ENCODE data around the gene SEMA6A. TPM values are rescaled to one million over a fixed set of nuclear protein-coding genes. Genes with fewer than 3 reads are reported as not detected.

Gene SEMA6A
- total RNA-seq, 1 experiment from 2014 or later: 0.34 TPM

DNA sequence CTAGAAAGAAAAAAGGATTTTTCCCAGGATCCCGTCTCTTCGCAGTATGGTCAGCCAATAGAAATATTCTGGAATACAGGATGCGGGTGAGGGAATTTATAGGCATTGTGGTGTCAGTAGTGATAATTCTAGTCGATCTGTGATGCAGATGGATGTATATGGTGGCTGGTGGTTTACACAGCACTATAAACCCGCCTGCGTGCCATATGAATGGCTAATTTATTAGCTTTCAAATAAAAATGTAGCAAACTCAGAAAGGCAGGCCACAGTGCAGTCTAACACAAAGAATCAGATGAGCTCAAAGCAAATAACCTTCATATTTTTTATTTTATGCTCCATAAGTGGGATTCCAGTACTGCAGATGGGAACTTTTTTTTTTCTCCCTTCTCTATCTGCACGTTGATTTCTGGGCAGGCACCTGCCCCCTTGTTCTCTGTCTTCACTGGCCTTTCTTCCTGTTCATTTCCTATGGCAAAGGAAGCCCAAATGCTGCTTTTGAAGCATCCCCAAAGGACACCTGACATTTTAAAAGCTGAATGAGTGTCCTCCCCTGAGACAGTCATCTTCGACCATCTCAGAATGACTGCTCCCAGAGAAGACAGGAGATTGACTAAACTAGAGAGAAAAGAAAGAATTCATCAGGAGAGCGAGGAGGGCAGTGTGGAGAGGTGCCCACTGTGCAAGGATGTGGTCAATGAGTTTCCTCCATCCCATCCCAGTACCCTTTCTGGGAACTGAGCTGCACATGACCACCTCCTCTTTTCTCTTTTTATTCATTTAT is 52.1 kb downstream of the SEMA6A start:
- DNase-seq (ENCODE audit: low read depth): no peak

- peak; percentile 5 for DNase-seq (ENCODE audit: low read depth)
Observed at GRCh38 chr5:116521173-116521872, 53.3 kb downstream of the SEMA6A start.

- DNase-seq (ENCODE audit: low read depth): no peak
Observed at GRCh38 chr5:116520771-116521170, 53.9 kb downstream of the SEMA6A start.

DNA sequence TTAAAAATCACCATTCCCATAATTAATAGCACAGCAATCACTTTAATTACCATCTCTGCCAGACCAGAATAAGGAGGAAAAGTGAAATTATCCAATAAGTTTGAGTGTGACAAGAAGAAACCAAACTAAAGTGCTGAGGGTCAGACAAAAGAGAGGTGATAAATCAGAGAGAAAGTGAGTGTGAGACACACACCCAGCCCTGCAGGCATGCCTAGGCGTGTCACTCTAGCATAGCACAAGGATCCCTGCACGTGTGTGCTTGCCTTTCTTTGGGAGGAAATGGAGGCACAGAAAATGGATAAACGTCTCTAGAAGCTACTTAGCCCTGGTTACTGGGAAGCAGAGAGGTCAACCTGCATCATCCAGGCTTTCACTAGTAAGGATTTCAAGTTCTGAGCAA is 56.2 kb downstream of the SEMA6A start:
- DNase-seq (ENCODE audit: low read depth): no peak

- no peak for DNase-seq (ENCODE audit: low read depth)
Observed at GRCh38 chr5:116517488-116517887, 57.1 kb downstream of the SEMA6A start.

- no peak for DNase-seq (ENCODE audit: low read depth)
Observed at GRCh38 chr5:116516021-116516420, 58.6 kb downstream of the SEMA6A start.

GRCh38 chr5:116514421-116514970 is 60.1 kb downstream of the SEMA6A start:
- DNase-seq (ENCODE audit: low read depth): no peak

GRCh38 chr5:116510517-116510916 is 64.1 kb downstream of the SEMA6A start:
- DNase-seq (ENCODE audit: low read depth): peak; percentile 27

DNA sequence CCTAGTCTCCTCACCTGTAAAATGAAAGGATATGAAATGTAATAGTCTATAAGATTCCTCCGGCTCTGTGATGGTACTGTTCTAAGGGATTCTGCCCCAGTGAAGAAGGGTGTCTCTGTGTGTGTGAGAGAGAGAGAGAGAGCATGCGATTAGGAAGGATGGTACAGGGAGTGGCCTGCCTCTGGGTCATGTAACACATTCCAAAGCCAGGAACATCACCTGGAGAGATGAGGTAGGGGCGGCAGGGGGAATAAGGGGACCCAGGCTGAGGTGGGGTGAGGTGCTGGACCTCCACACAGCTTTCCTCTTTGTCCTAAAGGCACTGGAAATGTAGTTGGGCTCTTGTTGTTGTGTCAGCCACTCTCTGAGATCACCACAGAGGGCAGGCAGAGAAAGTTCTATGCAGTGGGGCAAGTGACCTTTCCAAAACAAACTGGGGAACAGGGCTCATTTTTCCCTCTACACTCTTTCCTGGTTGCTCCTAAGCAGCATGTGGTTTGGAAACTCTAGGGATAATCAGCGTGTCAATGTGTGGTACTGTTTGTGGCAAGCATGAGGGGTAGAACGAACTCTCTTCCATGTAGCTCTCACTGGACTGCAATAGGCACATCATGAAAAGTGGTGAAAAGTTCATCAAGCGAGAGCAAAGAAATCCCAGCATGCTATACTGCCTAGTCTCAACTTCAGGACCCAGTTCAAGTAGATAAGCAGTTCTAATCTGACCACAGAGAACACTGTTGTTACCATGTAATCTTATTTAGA is 65.0 kb downstream of the SEMA6A start:
- DNase-seq (ENCODE audit: low read depth): no peak

DNA sequence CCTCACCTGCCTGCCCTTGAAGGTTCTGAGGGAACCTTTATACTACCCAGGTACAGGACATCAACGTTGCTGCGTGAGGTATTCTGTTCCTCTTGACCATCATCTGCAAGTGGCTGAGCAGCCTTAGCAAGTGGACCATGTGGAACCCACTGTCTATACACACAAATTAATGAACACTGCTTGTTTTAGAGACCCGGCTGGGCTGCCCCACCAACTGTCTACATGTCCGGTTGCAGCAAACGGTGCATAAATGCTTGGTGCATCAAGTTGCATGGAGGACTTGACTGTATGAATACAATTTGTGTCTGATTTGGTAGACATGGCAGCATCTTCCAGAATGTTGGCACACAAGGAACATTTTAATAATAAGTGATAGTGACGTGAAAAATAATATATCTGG is 65.8 kb downstream of the SEMA6A start:
- DNase-seq (ENCODE audit: low read depth): no peak

GRCh38 chr5:116507941-116508655 is 66.5 kb downstream of the SEMA6A start:
- no peak for DNase-seq (ENCODE audit: low read depth)

GRCh38 chr5:116507051-116507537 is 67.5 kb downstream of the SEMA6A start:
- no peak for DNase-seq (ENCODE audit: low read depth)

- DNase-seq (ENCODE audit: low read depth): no peak
Observed at GRCh38 chr5:116506488-116506887, 68.1 kb downstream of the SEMA6A start.

DNA sequence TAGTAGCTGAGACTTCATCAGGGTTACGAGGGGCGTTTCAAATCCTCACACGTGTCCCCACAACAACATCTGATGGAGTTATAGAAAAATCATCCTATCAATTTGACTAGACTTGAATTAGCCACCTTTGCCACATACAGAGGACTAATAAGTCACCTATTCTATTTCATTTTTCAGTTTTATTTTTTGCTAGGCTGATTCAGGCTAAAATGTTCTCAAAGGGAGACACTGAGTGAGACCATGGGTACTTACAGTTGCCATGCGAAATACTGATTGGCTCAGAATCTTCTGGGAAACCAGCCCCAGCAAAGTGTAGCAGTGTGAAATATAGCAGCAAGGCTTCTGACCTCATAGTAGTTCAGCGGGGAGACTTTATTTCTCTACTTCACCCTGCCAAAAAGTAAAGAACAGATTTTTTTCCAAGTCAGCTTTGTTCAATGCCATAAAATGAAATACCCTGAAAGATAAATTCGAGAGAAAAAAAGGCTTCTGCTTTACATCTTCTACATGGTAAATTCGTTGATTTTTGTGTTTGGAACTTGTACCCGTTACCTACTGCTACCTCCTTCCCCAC is 69.9 kb downstream of the SEMA6A start:
- no peak for DNase-seq (ENCODE audit: low read depth)

GRCh38 chr5:116502616-116503015 is 72.0 kb downstream of the SEMA6A start:
- no peak for DNase-seq (ENCODE audit: low read depth)

GRCh38 chr5:116502138-116502537 is 72.5 kb downstream of the SEMA6A start:
- no peak for DNase-seq (ENCODE audit: low read depth)

DNA sequence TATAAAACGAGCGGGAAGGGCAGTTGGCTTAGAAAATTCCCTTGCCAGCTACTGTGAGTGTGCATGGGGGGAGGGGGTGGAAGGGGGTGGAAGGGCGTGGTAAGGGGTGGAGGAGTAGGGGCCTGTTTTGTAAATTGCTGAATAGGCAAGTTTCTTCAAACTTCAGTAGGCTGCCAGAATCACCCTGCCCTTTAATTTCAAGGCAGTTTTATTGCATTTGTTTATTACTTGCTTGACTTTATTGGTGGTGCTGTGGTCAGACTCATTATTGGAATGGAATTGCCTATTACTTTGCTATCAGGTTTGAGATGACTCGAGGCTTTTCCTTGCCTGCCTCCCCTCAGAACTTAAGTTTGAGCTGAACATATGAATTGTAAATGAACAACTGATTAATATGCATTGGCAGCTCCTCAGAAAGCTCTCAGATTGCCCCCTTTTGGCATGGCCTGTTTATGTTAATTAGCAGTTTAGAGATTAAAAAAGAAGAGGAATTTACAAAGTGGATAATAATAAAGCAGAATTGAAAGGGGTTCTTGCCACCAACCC is 76.0 kb downstream of the SEMA6A start:
- DNase-seq (ENCODE audit: low read depth): no peak

GRCh38 chr5:116497631-116498030 is 77.0 kb downstream of the SEMA6A start:
- DNase-seq (ENCODE audit: low read depth): no peak

DNA sequence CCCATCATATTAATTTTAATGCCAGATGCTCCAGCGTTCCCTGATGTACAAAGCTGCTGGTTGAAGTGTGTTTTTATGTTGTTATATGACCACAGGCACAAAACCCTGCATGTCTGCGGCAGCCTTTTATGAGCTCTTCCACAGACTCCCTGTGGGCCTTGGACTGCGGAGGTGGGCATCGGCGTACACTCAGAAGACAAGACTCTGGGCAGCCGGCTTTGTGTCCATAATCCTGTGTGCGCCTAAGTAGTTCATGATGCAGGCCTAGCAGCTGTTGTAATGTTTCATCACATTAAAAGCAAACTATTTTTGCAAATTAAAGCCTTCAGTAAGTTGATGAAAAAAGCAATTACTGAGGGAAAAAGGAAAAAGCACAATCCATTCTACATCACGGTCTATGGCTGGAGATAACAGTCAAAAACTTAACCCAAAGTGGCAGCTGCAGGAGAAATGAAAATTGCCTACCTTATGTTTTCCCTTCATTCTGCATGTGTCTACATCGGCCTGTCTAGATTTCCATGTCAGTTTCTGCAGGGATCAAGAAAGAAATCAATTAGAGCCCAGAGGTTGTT is 78.8 kb downstream of the SEMA6A start:
- no peak for DNase-seq (ENCODE audit: low read depth)

GRCh38 chr5:116494784-116495450 is 79.7 kb downstream of the SEMA6A start:
- no peak for DNase-seq (ENCODE audit: low read depth)
